Panc1 (cell line): Measurements from ENCODE around the gene ZDHHC14.

Experiments
- CTCF ChIP-seq: fragments of 450-650 bp; IDR thresholded peaks from 2 replicates; pipeline ENCODE4 v1.5.1; 2017; ENCODE audit warnings: mild to moderate bottlenecking
- POLR2AphosphoS5 ChIP-seq: IDR thresholded peaks from 2 replicates; pipeline ENCODE4 v1.6.1; 2012; ENCODE audit warnings: mild to moderate bottlenecking, low read depth, low read length, moderate library complexity

- TF ChIP-seq CTCF = no peak
- no peak for TF ChIP-seq POLR2AphosphoS5
Measured at GRCh38 chr6:157708933-157709332, 327.9 kb downstream of the ZDHHC14 start.
